GM12891 (cell line): ENCODE results near the gene COL19A1.

ENCODE experiments used
- POLR2A ChIP-seq: IDR thresholded peaks from 2 replicates; pipeline ENCODE4 v1.6.1; 2011; ENCODE audit warnings: low read depth, low read length, control low read depth
- POLR2AphosphoS5 ChIP-seq: IDR thresholded peaks from 2 replicates; pipeline ENCODE4 v1.6.1; 2011; ENCODE audit warnings: low read depth, low read length, control low read depth
- SPI1 ChIP-seq: IDR thresholded peaks from 2 replicates; pipeline ENCODE4 v1.6.1; 2011; ENCODE audit warnings: low read depth, low read length, control low read depth
- TAF1 ChIP-seq: IDR thresholded peaks from 2 replicates; pipeline ENCODE4 v1.6.1; 2011; ENCODE audit warnings: low read depth, low read length, control low read depth

GRCh38 chr6:69846770-69847491, 19.4 kb upstream of the COL19A1 start:
- TF ChIP-seq TAF1, result no peak
- TF ChIP-seq POLR2A, result no peak
- no peak for TF ChIP-seq POLR2AphosphoS5
- TF ChIP-seq SPI1, result no peak
